Mucosa of descending colon (tissue), 3 donors: ENCODE results near the gene HS6ST3. TPM values are rescaled to one million over a fixed set of nuclear protein-coding genes. Genes with fewer than 3 reads are reported as not detected.
A peak's percentile ranks its signal among the peaks of the same experiment; 100 is the strongest.
"Not testable (repeated sequence)": the region's sequence is repeated elsewhere in the genome, so short reads cannot be mapped to it uniquely, and the experiment has no call there.

ENCODE experiments used
- ATAC-seq: fragments of 200-7000 bp; cut with Tn5 transposase; one replicate; pipeline ENCODE4 v1.9.1; 2020; ENCODE audit warnings: mild to moderate bottlenecking, moderate library complexity
- DNase-seq, 3 donors: peaks; one replicate each; pipeline ENCODE4 v3.0.0-alpha.2; 2020
- H3K36me3 ChIP-seq: fragments of 200-600 bp; one replicate; pipeline ENCODE4 v1.8.0; 2021; ENCODE audit warnings: low read depth, mild to moderate bottlenecking
- H3K4me1 ChIP-seq: fragments of 200-600 bp; one replicate; pipeline ENCODE4 v1.8.0; 2021; ENCODE audit warnings: low read depth, mild to moderate bottlenecking
- H3K4me3 ChIP-seq: fragments of 200-600 bp; one replicate; pipeline ENCODE4 v1.8.0; 2021; ENCODE audit warnings: mild to moderate bottlenecking
- H3K9me3 ChIP-seq: fragments of 200-600 bp; one replicate; pipeline ENCODE4 v1.8.0; 2021; ENCODE audit warnings: mild to moderate bottlenecking
- CTCF ChIP-seq: fragments of 200-600 bp; IDR thresholded peaks from one replicate; pipeline ENCODE4 v1.8.0; 2022; ENCODE audit warnings: antibody characterized with exemption, mild to moderate bottlenecking
- intact Hi-C, 2 donors: fragments of 100-400 bp; cut with DNase I in 1 of 2; cut with micrococcal nuclease in 1 of 2; formaldehyde crosslinking; loops; one replicate each; pipeline versions ENCODE4 v1.11.0 to v1.11.1; 2022; cut with DNase I, micrococcal nuclease
- total RNA-seq, 3 donors: library from RNA; stranded (reverse); fragmentation: NEBNext Ultra II Directional in 2 of 3; extraction: Animal tissue kit (Norgen Biotek cat#: 25700) in 2 of 3; gene quantifications; one replicate each; pipeline versions ENCODE4 v1.2.1 to v1.2.4, GENCODE V29; 2021 to 2023
- donor health status: DM: no; HTN: no; CAD: no; lungs with moderate emphysema.
- donor health status: DM: no; HTN: no; CAD: no.
- donor health status: DM: no; HTN: yes; CAD: no.

The HS6ST3 gene
- total RNA-seq, 3 donors from 2014 or later, result 0.14 to 0.89 TPM; not detected in 1

- no peaks in the 10 kb centered on the region for H3K9me3 ChIP-seq
- peak in 1 of 3 donors; percentile 10 for DNase-seq
- intact Hi-C loops, result no loop called here
- no peaks in the 10 kb centered on the region for H3K4me1 ChIP-seq
- no peaks in the 10 kb centered on the region for H3K36me3 ChIP-seq
- TF ChIP-seq CTCF, result no peak
- H3K4me3 ChIP-seq, result no peak overlapping the region
- ATAC-seq, result no peak
Observed at GRCh38 chr13:96771486-96772367, 681.8 kb downstream of the HS6ST3 start.

- intact Hi-C loops, result no loop called here
- peaks cover under 1% of the 10 kb centered on the region for H3K9me3 ChIP-seq
- H3K4me3 ChIP-seq, result no peak overlapping the region
- no peak for TF ChIP-seq CTCF
- H3K4me1 ChIP-seq, result no peaks in the 10 kb centered on the region
- no peak for DNase-seq
- no peak for ATAC-seq
- no peaks in the 10 kb centered on the region for H3K36me3 ChIP-seq
Observed at GRCh38 chr13:96772426-96772825, 682.5 kb downstream of the HS6ST3 start.

- H3K9me3 ChIP-seq, intact Hi-C loops, H3K4me1 ChIP-seq, ATAC-seq, H3K36me3 ChIP-seq, H3K4me3 ChIP-seq, DNase-seq: not testable (repeated sequence)
Observed at GRCh38 chr13:96778302-96778701, 688.4 kb downstream of the HS6ST3 start.

- ATAC-seq, result no peak
- intact Hi-C loops, result no loop called here
Observed at GRCh38 chr13:96779691-96780090, 689.8 kb downstream of the HS6ST3 start.

GRCh38 chr13:96780105-96780504 is 690.2 kb downstream of the HS6ST3 start:
- Histone ChIP-seq H3K4me1 (no peaks in the 10 kb centered on the region), H3K36me3 (no peaks in the 10 kb centered on the region), H3K4me3 (no peak overlapping the region), H3K9me3 (peaks cover 3% of the 10 kb centered on the region)
- ATAC-seq, result no peak
- intact Hi-C loops, result no loop called here
- TF ChIP-seq CTCF, result no peak
- no peak for DNase-seq

More at GRCh38 chr13:96779691-96780090, 689.8 kb downstream of the HS6ST3 start:
- no peak overlapping the region for H3K4me3 ChIP-seq
- DNase-seq, result no peak
- H3K4me1 ChIP-seq, result no peaks in the 10 kb centered on the region
- peaks cover 3% of the 10 kb centered on the region for H3K9me3 ChIP-seq
- TF ChIP-seq CTCF, result no peak
- no peaks in the 10 kb centered on the region for H3K36me3 ChIP-seq

- TF ChIP-seq CTCF, result no peak
- no peak for ATAC-seq
Observed at GRCh38 chr13:96781141-96781540, 691.2 kb downstream of the HS6ST3 start.

More at GRCh38 chr13:96781141-96781540, 691.2 kb downstream of the HS6ST3 start:
- Histone ChIP-seq H3K4me1 (no peaks in the 10 kb centered on the region), H3K4me3 (no peak overlapping the region), H3K36me3 (no peaks in the 10 kb centered on the region), H3K9me3 (peaks cover 3% of the 10 kb centered on the region)
- intact Hi-C loops, result no loop called here
- DNase-seq, result no peak
